HG03108 (cell line): ENCODE results near the gene SLC25A41.
"Not testable (repeated sequence)": the region's sequence is repeated elsewhere in the genome, so short reads cannot be mapped to it uniquely, and the experiment has no call there.

Experiments used
- ATAC-seq: cut with Tn5 transposase; IDR thresholded peaks from one replicate; pipeline ENCODE4 v1.9.1; 2021; ENCODE audit warnings: moderate library complexity; ENCODE audit not compliant: unreplicated experiment

Gene SLC25A41

GRCh38 chr19:6428692-6429418, 4.7 kb downstream of the SLC25A41 start:
- ATAC-seq, result not testable (repeated sequence)

- no peak for ATAC-seq
Observed at GRCh38 chr19:6427131-6427530, 6.4 kb downstream of the SLC25A41 start.

GRCh38 chr19:6425732-6426620, 7.6 kb downstream of the SLC25A41 start:
- no peak for ATAC-seq

GRCh38 chr19:6424939-6425731, 8.4 kb downstream of the SLC25A41 start:
- peak; percentile 81 for ATAC-seq

- ATAC-seq, result no peak
Observed at GRCh38 chr19:6424195-6424938, 9.2 kb downstream of the SLC25A41 start, which contains the start of gene KHSRP. Gene KHSRP, minus strand, starts transcription at chr19:6424811. Its CDS starts 110 bp downstream, at chr19:6424701.

GRCh38 chr19:6423499-6424194, 9.9 kb downstream of the SLC25A41 start:
- no peak for ATAC-seq

GRCh38 chr19:6421075-6422014, 12.2 kb downstream of the SLC25A41 start:
- no peak for ATAC-seq

- ATAC-seq, result no peak
Observed at GRCh38 chr19:6418562-6418932, 15.0 kb downstream of the SLC25A41 start.

- ATAC-seq, result no peak
Observed at GRCh38 chr19:6417713-6418561, 15.6 kb downstream of the SLC25A41 start.

- ATAC-seq, result no peak
Observed at GRCh38 chr19:6416658-6417405, 16.7 kb downstream of the SLC25A41 start.

GRCh38 chr19:6415591-6416190, 17.9 kb downstream of the SLC25A41 start:
- ATAC-seq, result no peak

- ATAC-seq, result no peak
Observed at GRCh38 chr19:6414793-6415590, 18.6 kb downstream of the SLC25A41 start.

GRCh38 chr19:6413721-6414643, 19.6 kb downstream of the SLC25A41 start:
- ATAC-seq, result no peak

GRCh38 chr19:6413291-6413690, 20.3 kb downstream of the SLC25A41 start:
- ATAC-seq, result no peak
